ENCODE measurements around the gene HPS3.
"Not testable (repeated sequence)": the region's sequence is repeated elsewhere in the genome, so short reads cannot be mapped to it uniquely, and the experiment has no call there.

Gene HPS3

DNA sequence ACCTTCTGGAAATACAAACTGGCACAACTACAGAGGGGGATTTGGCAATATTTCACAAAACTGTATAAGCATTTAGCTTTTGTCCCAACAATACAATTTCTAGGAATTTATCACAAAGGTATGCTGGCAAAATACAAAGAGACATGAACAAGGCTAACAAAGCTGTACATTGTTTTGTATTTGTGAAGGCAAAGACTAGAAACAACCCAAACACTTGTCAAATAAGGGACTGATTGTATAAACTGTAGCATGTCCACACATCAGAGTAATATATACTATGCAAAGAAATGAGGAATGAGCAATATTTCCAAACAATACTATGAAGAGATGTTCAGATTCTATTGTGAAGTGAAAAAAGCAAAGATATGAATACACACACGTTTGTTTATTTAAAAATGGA, 65.8 kb downstream of the HPS3 start:
- no peak for DNase-seq (ENCODE audit: low read depth)
- no peak overlapping the region for H3K4me3 ChIP-seq (ENCODE audit: low read depth, low read length)
- no peak for TF ChIP-seq MYC (IDR thresholded peaks at IDR 0.05; ENCODE audit: low read depth, low read length)
- no peak for TF ChIP-seq CTCF (IDR thresholded peaks at IDR 0.05; ENCODE audit: low read depth, low read length)
- TF ChIP-seq, protein P1, sequence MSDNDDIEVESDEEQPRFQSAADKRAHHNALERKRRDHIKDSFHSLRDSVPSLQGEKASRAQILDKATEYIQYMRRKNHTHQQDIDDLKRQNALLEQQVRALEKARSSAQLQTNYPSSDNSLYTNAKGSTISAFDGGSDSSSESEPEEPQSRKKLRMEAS (IDR thresholded peaks at IDR 0.05; ENCODE audit: low read depth, low read length): no peak
- TF ChIP-seq POLR2A (IDR thresholded peaks at IDR 0.05; ENCODE audit: extremely low read depth, insufficient read length): no peak

- DNase-seq (ENCODE audit: low read depth); H3K4me3 ChIP-seq (ENCODE audit: low read depth, low read length): not testable (repeated sequence)
Measured at GRCh38 chr3:149196805-149197592, 67.6 kb downstream of the HPS3 start.

DNA sequence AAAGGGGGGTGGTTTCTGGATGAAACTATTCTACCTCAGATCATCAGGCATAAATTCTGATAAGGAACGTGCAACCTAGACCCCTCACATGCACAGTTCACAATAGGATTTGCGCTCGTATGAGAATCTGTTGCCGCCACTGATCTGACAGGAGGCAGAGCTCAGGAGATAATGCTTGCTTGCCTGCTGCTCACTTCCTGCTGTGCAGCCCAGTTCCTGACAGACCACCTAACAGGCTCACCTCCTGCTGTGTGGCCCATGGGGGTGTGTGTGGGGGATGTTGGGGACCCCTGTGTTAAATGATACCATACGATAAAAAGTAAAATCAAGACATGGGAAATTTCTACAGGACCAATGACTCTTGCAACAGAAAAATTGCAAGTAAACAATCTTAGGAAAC, 68.2 kb downstream of the HPS3 start:
- DNase-seq (ENCODE audit: low read depth): no peak
- TF ChIP-seq CTCF (IDR thresholded peaks at IDR 0.05; ENCODE audit: low read depth, low read length): no peak
- no peak overlapping the region for H3K4me3 ChIP-seq (ENCODE audit: low read depth, low read length)

DNA sequence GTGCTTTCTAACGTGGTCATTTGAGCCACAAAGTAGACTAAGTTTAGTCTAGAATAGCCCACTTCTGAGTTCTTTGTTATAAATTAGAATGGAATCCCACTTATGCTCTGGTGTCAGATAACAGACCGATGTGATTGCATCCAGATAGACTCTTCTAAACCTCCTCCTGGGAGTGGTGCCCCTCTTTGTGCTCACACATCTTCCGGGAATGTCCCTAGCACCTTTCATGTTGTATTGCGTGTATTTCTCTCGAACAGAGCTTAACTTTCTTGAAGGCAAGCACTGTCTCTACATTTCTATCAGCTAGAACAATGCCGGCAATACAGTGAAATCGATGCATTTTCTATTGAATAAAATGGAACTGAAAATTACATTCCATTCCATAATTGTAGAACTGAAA, 69.2 kb downstream of the HPS3 start:
- DNase-seq (ENCODE audit: low read depth): no peak
- TF ChIP-seq MYC (IDR thresholded peaks at IDR 0.05; ENCODE audit: low read depth, low read length) (no peak), CTCF (IDR thresholded peaks at IDR 0.05; ENCODE audit: low read depth, low read length) (no peak), POLR2A (IDR thresholded peaks at IDR 0.05; ENCODE audit: extremely low read depth, insufficient read length) (no peak)
- TF ChIP-seq, protein P1 (IDR thresholded peaks at IDR 0.05; ENCODE audit: low read depth, low read length): no peak
- H3K4me3 ChIP-seq (ENCODE audit: low read depth, low read length): no peak overlapping the region

DNA sequence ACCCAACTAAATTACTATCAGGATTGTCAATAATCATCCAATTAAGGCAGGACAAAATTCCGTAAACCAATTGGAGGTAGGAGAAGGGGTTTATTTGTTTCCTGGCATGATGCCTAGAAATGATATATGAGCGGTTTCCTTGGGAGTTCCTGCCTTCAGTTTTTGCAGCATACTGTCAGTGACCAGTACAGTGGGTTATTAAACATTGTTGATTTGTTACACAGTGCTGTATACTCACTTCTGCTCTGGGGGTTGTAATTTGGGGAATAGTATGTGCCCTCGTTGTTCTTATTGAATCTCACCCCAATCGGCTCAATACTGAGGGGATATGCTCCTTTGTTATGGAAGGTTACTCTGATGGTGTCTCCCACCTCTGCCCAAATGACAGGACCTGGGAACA, 70.0 kb downstream of the HPS3 start:
- no peak for DNase-seq (ENCODE audit: low read depth)
- H3K4me3 ChIP-seq (ENCODE audit: low read depth, low read length): no peak overlapping the region
- no peak for TF ChIP-seq CTCF (IDR thresholded peaks at IDR 0.05; ENCODE audit: low read depth, low read length)
- no peak for TF ChIP-seq MYC (IDR thresholded peaks at IDR 0.05; ENCODE audit: low read depth, low read length)
- TF ChIP-seq, protein P1 (IDR thresholded peaks at IDR 0.05; ENCODE audit: low read depth, low read length): no peak
- TF ChIP-seq POLR2A (IDR thresholded peaks at IDR 0.05; ENCODE audit: extremely low read depth, insufficient read length): no peak

DNA sequence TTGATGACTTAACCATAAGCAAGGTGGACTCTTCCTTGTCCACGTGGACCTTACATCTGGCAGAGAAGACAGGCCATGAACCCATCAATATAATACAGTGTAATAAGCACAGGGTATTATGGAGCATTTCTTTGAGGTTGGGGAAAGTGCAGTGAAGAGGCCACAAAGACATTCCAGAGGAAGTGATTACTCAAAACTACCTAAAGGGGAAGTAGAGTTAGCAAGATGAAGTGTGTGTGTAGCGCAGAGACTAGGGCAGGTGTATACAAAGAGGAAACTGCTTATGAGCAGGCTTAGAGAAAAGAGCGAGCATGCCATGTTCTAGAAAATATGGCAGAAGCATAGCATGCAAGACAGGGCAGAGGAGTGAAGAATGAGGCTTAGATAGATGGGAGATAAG, 74.3 kb downstream of the HPS3 start:
- H3K4me3 ChIP-seq (ENCODE audit: low read depth, low read length): no peak overlapping the region
- TF ChIP-seq CTCF (IDR thresholded peaks at IDR 0.05; ENCODE audit: low read depth, low read length): no peak
- TF ChIP-seq, protein P1 (IDR thresholded peaks at IDR 0.05; ENCODE audit: low read depth, low read length): peak; percentile 83
- peak; percentile 81 for DNase-seq (ENCODE audit: low read depth)
